Measurements from ENCODE around the gene SLC43A1. TPM values are rescaled to one million over a fixed set of nuclear protein-coding genes. Genes with fewer than 3 reads are reported as not detected.

The SLC43A1 gene
- total RNA-seq, 1 donor from 2014 or later = 8.4 TPM

GRCh38 chr11:57530215-57530595, 14.7 kb upstream of the SLC43A1 start:
- no peak for DNase-seq (ENCODE audit: low spot score)

- DNase-seq (ENCODE audit: low spot score) = no peak
These were observed 13.5 kb upstream of the SLC43A1 start for GRCh38 chr11:57529012-57529411.

GRCh38 chr11:57527056-57527631, 11.6 kb upstream of the SLC43A1 start:
- DNase-seq (ENCODE audit: low spot score) = no peak

- DNase-seq (ENCODE audit: low spot score) = no peak
These were observed 7.9 kb upstream of the SLC43A1 start for GRCh38 chr11:57523419-57523818.

- no peak for DNase-seq (ENCODE audit: low spot score)
These were observed 5.6 kb upstream of the SLC43A1 start for GRCh38 chr11:57521116-57521515.

- DNase-seq (ENCODE audit: low spot score) = no peak
These were observed 550 bp upstream of the SLC43A1 start for GRCh38 chr11:57516061-57516443.

- no peak for DNase-seq (ENCODE audit: low spot score)
These were observed 767 bp downstream of the SLC43A1 start for GRCh38 chr11:57514538-57515331.

GRCh38 chr11:57513911-57514537, 1.5 kb downstream of the SLC43A1 start:
- DNase-seq (ENCODE audit: low spot score) = no peak

GRCh38 chr11:57513452-57513795, 2.1 kb downstream of the SLC43A1 start:
- DNase-seq (ENCODE audit: low spot score) = no peak

GRCh38 chr11:57512646-57513451, 2.7 kb downstream of the SLC43A1 start:
- no peak for DNase-seq (ENCODE audit: low spot score)

GRCh38 chr11:57511741-57512430, 3.6 kb downstream of the SLC43A1 start:
- no peak for DNase-seq (ENCODE audit: low spot score)

GRCh38 chr11:57508341-57509170, 6.9 kb downstream of the SLC43A1 start:
- no peak for DNase-seq (ENCODE audit: low spot score)

GRCh38 chr11:57506522-57506921, 9.0 kb downstream of the SLC43A1 start:
- DNase-seq (ENCODE audit: low spot score) = no peak

- DNase-seq (ENCODE audit: low spot score) = no peak
These were observed 11.0 kb downstream of the SLC43A1 start for GRCh38 chr11:57504511-57504910.

GRCh38 chr11:57502870-57503269, 12.6 kb downstream of the SLC43A1 start:
- DNase-seq (ENCODE audit: low spot score) = no peak

GRCh38 chr11:57502376-57502775, 13.1 kb downstream of the SLC43A1 start:
- no peak for DNase-seq (ENCODE audit: low spot score)

- DNase-seq (ENCODE audit: low spot score) = no peak
These were observed 13.5 kb downstream of the SLC43A1 start for GRCh38 chr11:57501953-57502352.

- no peak for DNase-seq (ENCODE audit: low spot score)
These were observed 14.6 kb downstream of the SLC43A1 start for GRCh38 chr11:57500926-57501325.

GRCh38 chr11:57500515-57500914, 15.0 kb downstream of the SLC43A1 start:
- DNase-seq (ENCODE audit: low spot score) = no peak

GRCh38 chr11:57499983-57500461, 15.5 kb downstream of the SLC43A1 start:
- DNase-seq (ENCODE audit: low spot score) = no peak

Measured in mesenteric fat pad (tissue), 1 donor.